Subcutaneous adipose tissue (tissue), 4 donors: Measurements from ENCODE around the gene RASA3. TPM values are rescaled to one million over a fixed set of nuclear protein-coding genes. Genes with fewer than 3 reads are reported as not detected.

Source experiments
- total RNA-seq, 4 donors: library from RNA; depleted of rRNA; stranded (reverse); fragments of >200 nt; gene quantifications; one replicate each; pipeline ENCODE4 v1.1.0, GENCODE V29; 2016
- TF ChIP-seq, protein P1 (sequence below): fragments of 450-650 bp; IDR thresholded peaks from one replicate; pipeline ENCODE4 v1.5.1; 2016; ENCODE audit warnings: low read depth, mild to moderate bottlenecking, control low read depth, antibody characterized with exemption, moderate library complexity

The RASA3 gene
- total RNA-seq, 4 donors from 2014 or later: 36.9 to 70.1 (median 46.3) TPM

DNA sequence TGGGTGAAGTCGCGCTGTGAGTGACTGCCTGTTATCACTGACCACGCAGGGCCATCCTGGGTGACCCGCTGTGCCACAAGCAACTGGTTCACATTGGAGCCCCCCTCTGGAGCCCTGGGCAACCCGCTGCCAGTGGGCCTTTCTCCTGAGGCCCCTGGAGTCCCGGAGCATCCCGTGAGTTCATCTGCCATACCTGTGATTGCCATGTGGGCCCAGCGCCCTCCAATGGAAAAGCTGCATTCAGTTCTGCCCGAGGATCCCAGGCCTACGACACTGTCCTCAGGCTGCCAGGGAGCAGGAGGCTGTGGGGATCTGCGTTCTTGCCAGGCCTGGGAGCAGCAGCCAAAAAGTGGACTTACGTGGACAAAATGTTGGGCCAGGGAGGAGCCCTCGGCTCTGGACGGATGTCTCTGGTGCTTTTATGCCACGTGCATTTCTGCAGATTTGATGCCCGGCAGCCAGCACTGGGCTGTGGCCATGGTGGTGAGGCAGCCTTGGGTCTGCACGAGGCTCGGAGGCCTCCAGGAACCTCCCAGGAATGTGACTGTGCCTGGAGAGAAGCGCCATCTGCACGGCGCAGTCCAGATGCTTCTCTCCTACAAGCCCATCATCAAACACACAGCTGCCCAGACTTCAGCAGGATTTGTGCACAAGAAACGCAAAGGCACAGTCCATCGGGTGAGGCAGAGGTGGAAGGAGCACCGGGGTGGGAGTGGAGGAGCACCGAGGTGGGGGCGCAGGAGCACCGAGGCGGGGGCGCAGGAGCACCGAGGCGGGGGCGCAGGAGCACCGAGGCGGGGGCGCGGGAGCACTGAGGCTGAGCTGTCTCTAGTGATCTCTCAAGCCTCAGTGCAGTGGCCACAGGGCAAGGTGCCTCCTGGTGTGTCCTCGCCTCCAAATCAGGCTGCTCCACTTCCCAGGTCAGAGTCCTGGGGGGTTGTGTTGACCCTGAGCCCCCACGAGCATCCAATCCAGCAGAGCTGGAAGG is 202.5 kb downstream of the RASA3 start:
- TF ChIP-seq, protein P1, sequence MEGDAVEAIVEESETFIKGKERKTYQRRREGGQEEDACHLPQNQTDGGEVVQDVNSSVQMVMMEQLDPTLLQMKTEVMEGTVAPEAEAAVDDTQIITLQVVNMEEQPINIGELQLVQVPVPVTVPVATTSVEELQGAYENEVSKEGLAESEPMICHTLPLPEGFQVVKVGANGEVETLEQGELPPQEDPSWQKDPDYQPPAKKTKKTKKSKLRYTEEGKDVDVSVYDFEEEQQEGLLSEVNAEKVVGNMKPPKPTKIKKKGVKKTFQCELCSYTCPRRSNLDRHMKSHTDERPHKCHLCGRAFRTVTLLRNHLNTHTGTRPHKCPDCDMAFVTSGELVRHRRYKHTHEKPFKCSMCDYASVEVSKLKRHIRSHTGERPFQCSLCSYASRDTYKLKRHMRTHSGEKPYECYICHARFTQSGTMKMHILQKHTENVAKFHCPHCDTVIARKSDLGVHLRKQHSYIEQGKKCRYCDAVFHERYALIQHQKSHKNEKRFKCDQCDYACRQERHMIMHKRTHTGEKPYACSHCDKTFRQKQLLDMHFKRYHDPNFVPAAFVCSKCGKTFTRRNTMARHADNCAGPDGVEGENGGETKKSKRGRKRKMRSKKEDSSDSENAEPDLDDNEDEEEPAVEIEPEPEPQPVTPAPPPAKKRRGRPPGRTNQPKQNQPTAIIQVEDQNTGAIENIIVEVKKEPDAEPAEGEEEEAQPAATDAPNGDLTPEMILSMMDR: no peak

DNA sequence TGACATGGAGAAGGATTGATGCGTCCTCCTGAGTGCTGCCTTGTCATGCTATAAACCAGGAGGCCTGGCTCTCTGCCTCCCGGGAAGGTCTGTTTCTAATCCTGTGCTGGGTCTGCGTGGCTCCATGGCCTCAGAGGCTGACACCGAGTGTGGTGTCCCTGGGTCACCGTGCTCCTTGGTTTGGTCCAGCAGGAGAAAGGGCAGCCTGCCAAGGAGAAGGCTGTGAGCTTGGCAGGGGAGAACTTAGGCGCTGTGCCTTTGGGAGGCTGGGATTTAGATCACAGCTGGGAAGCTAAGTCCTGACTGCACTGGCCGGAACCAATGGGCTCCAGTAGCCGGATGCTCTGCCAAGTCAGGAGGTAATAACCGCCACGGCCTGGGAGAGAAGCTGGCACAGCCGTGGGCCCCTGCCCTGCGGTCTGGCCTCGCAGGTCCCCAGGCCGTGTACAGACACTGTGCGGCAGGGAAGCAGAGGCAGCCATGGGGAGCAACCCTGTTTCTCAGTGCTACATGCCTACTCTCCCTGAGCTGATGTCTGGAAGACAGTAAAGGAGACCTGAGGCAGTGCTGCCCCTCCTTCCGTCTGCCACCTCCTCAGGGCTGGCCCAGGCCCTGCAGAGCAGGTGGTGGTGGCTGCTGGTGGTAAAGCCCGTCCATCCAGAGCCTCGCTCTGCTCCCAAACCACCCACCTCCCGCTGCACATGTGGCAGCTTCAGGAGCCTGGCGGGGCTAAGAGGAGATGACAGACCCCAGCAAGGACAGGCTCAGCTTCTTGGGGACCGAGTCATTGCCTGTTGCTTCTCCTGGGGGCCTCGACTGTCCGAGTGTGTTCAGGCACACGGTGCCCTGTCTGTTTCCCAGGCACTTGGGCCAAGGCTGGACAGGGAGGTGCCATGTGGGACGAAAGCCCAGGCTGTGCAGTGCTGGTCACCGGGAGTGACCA is 203.5 kb downstream of the RASA3 start:
- TF ChIP-seq, protein P1: no peak

Other genes starting within 250 kb of the RASA3 start
- gene C13orf46, start 158.5 kb downstream of the RASA3 start, total RNA-seq: under 1 TPM in 3 of 4 donors, not detected in 1; 0.17 to 0.94 (median 0.44) TPM
- gene CFAP97D2, start 46.6 kb upstream of the RASA3 start, total RNA-seq: not detected
- 10 to 100 TPM; 69.6 to 95.5 (median 91.6) TPM for gene CDC16, start 102.3 kb upstream of the RASA3 start, total RNA-seq
- 10 to 100 TPM; 35.4 to 74.4 (median 46.2) TPM for gene UPF3A, start 149.0 kb upstream of the RASA3 start, total RNA-seq
- 10 to 100 TPM; 13.8 to 19.4 (median 17.6) TPM for gene CHAMP1, start 181.9 kb upstream of the RASA3 start, total RNA-seq